Measurements from ENCODE around the gene OSBPL2.

OSBPL2 gene

DNA sequence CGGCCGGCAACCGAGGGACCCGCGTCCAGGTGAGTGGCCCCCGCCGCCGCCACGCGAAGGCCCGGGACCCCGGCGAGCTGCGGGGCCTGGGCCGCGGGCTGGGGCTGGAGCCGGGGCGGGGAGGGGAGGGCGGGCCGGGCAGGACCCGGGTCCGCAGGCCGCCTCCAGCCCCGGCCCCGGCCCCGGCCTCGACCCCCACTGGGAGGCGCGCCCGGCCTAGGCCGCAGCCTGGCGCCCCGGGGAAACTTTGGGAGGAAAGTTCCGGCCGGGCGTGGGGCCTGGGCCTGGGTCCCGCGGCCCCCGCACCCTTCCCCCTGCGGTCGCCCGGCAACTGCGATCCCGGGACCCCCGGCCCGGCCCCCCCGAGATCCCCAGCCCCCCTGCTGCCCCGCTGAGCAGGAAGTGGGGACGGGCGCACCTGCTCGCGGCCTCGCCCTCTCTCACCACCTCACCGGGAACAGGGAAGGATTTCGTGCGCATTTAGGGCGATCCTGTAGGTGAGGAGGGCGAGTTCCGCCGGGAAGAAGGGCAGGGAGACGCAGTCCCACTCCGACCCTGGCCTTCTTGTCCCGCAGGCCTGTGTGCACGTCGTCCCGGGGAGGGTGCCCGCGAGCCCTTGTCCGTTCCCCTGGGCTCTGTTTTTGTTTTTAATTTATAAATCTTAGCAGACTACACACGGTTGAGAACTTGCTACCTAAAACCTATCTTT is 402 bp downstream of the OSBPL2 start:
- peak overlapping the region; percentile 62 for H3K27ac ChIP-seq
- peak overlapping the region; percentile 52 for H3K4me3 ChIP-seq (ENCODE audit: low read depth, low read length)
- H3K27me3 ChIP-seq (ENCODE audit: insufficient read depth, low read depth, severe bottlenecking), result no peaks in the 10 kb centered on the region
- H3K9me3 ChIP-seq (ENCODE audit: severe bottlenecking), result peaks cover 3% of the 10 kb centered on the region
- H3K36me3 ChIP-seq, result peaks cover 4% of the 10 kb centered on the region; the same call in 1 of the 2 replicates
- no peak for DNase-seq
- TF ChIP-seq, protein P1, sequence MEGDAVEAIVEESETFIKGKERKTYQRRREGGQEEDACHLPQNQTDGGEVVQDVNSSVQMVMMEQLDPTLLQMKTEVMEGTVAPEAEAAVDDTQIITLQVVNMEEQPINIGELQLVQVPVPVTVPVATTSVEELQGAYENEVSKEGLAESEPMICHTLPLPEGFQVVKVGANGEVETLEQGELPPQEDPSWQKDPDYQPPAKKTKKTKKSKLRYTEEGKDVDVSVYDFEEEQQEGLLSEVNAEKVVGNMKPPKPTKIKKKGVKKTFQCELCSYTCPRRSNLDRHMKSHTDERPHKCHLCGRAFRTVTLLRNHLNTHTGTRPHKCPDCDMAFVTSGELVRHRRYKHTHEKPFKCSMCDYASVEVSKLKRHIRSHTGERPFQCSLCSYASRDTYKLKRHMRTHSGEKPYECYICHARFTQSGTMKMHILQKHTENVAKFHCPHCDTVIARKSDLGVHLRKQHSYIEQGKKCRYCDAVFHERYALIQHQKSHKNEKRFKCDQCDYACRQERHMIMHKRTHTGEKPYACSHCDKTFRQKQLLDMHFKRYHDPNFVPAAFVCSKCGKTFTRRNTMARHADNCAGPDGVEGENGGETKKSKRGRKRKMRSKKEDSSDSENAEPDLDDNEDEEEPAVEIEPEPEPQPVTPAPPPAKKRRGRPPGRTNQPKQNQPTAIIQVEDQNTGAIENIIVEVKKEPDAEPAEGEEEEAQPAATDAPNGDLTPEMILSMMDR (IDR thresholded peaks at IDR 0.05; ENCODE audit: low read depth, low read length), result no peak

DNA sequence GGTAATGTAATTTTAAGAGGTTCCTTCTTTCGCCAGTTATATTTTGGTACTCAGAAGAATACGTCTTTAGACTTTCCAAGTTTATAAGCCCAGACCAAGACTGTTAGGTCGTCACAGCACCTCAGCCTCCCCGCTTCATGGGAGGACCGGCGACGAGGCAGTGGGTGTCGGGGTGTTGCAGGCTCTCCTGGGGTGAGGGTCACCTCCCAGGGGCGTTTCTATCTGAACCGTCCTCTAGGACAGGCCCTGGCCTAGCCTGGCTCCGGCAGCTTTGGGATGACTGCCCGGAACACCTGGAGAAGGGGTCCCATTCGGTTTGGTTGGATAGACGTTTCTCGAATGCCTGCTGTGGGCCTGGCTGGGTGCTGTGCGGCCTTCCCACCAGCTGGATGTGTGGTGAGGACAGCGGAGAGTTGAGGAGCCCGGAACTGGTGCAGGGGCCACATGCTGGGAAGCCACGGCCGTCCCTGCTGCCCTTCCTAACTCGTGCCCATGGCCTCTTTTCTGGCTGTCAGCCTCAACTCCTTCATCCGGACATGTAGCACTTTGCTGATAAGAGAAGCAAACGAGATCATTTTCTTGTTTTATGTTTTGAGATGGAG is 1.1 kb downstream of the OSBPL2 start:
- Histone ChIP-seq H3K27ac (no peak overlapping the region; the same call in 1 of the 2 replicates), H3K4me3 (ENCODE audit: low read depth, low read length) (peak overlapping the region; percentile 52), H3K36me3 (peaks cover 4% of the 10 kb centered on the region; the same call in 1 of the 2 replicates), H3K9me3 (ENCODE audit: severe bottlenecking) (no peaks in the 10 kb centered on the region), H3K27me3 (ENCODE audit: insufficient read depth, low read depth, severe bottlenecking) (no peaks in the 10 kb centered on the region)
- TF ChIP-seq, protein P1 (IDR thresholded peaks at IDR 0.05; ENCODE audit: low read depth, low read length), result no peak
- no peak for DNase-seq

DNA sequence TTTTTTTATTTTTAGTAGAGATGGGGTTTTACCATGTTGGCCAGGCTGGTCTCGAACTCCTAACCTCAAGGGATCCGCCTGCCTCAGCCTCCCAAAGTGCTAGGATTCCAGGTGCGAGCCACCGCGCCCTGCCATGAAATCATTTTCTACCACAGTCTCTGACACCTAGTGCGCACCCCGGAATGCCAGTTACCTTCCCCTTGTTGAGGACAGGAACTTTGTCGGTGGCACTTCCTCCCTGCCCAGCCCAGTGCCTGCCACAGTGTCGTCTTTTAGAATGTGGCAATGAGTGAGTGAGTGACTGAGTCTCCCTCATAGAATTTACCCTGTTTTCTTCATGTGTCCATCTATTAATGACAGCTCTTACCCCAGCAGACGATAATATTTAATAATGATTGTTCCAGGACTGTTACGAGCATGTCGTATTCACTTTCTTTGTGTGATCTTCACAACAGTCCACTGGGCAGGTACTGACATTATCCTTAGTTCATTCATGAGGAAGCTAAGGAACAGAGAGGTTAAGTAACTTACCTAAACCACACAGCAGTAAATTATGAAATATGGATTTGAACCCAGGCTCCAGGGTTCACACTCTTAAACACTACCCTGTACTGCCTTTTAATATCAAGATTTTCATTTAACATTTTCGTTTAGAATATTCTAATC is 1.8 kb downstream of the OSBPL2 start:
- H3K36me3 ChIP-seq, result peaks cover 4% of the 10 kb centered on the region; the same call in 1 of the 2 replicates
- no peak overlapping the region for H3K4me3 ChIP-seq (ENCODE audit: low read depth, low read length)
- H3K9me3 ChIP-seq (ENCODE audit: severe bottlenecking), result no peaks in the 10 kb centered on the region
- no peaks in the 10 kb centered on the region for H3K27me3 ChIP-seq (ENCODE audit: insufficient read depth, low read depth, severe bottlenecking)
- H3K27ac ChIP-seq, result no peak overlapping the region
- TF ChIP-seq, protein P1 (IDR thresholded peaks at IDR 0.05; ENCODE audit: low read depth, low read length), result no peak
- DNase-seq, result no peak

DNA sequence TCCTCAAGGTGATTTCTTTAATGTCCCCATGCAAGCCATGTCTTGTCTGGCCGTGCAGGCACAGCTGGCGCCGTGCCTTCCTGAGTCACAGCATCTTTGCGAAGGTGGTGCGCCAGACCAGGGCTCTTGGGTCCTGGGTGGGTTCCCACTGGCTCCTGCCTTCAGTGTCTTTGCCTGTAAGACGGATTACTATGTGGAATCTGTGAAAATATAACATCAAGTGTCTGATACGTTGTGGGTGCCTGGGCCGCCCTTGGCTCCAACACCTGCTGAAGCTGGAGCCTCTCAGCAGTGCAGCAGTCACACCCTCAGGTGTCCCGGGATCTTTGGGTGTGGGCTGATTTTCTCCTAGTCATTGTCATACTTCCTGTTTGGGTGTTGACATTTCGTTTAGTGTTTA is 3.2 kb downstream of the OSBPL2 start:
- Histone ChIP-seq H3K27me3 (ENCODE audit: insufficient read depth, low read depth, severe bottlenecking) (no peaks in the 10 kb centered on the region), H3K27ac (no peak overlapping the region)

DNA sequence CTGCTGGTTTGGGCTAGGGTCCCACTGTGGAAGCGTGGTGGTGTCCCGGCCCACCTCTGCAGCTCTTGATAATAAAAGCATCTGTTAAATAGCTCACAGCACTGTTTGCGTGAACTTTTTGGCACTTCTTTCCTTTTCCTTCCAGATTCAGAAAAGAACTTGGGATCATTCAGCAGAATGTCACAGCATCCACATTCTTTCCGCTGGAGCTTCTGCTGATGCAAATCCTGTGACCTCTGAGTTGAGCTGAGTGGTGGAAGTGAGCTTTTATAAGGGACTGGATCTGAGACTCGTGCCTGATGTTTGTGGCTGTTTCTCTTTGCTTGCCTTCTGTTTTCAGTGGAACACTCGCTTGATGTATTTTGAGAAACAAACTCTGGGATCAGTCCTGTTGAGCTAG is 3.9 kb downstream of the OSBPL2 start:
- no peak for DNase-seq
- Histone ChIP-seq H3K36me3 (peaks cover 4% of the 10 kb centered on the region; the same call in 1 of the 2 replicates), H3K27me3 (ENCODE audit: insufficient read depth, low read depth, severe bottlenecking) (no peaks in the 10 kb centered on the region), H3K27ac (no peak overlapping the region), H3K4me3 (ENCODE audit: low read depth, low read length) (no peak overlapping the region), H3K9me3 (ENCODE audit: severe bottlenecking) (no peaks in the 10 kb centered on the region)
- TF ChIP-seq, protein P1 (IDR thresholded peaks at IDR 0.05; ENCODE audit: low read depth, low read length), result no peak

More for the DNA sequence above, 3.2 kb downstream of the OSBPL2 start:
- TF ChIP-seq, protein P1 (IDR thresholded peaks at IDR 0.05; ENCODE audit: low read depth, low read length), result no peak
- H3K4me3 ChIP-seq (ENCODE audit: low read depth, low read length), result no peak overlapping the region
- peaks cover 4% of the 10 kb centered on the region; the same call in 1 of the 2 replicates for H3K36me3 ChIP-seq
- no peaks in the 10 kb centered on the region for H3K9me3 ChIP-seq (ENCODE audit: severe bottlenecking)
- DNase-seq, result no peak

Measured in WERI-Rb-1 (cell line).